Cardiac atrium fibroblast (primary cell): ENCODE measurements around the gene SPINK13. TPM values are rescaled to one million over a fixed set of nuclear protein-coding genes. Genes with fewer than 3 reads are reported as not detected.

ENCODE experiments used
- total RNA-seq: library from RNA; depleted of rRNA; stranded (reverse); fragments of >200 nt; gene quantifications from 2 replicates; pipeline ENCODE4 v1.2.3, GENCODE V29; 2015

The SPINK13 gene
- not detected in 2 replicates for total RNA-seq

GRCh38 chr5:148268566-148268965 is at the start of gene SPINK13:
Gene SPINK13 (plus strand): TSS chr5:148268794. CDS start chr5:148270073, 1,279 bp downstream.

GRCh38 chr5:148238418-148238794 is 30.2 kb upstream of the SPINK13 start, which contains the start of gene MARCOL:
Gene MARCOL (plus strand): TSS chr5:148238525. CDS start chr5:148238598, 73 bp downstream.

GRCh38 chr5:148312153-148312552 is 43.6 kb downstream of the SPINK13 start, which contains the start of gene SPINK7:
Gene SPINK7 (plus strand): TSS chr5:148312423. CDS start chr5:148312484, 61 bp downstream.

GRCh38 chr5:148335259-148335658 is 66.7 kb downstream of the SPINK13 start, which contains the start of gene SPINK9:
Gene SPINK9 (plus strand): TSS chr5:148335559. CDS start chr5:148335614, 55 bp downstream.

Other genes with a start within 250 kb of the SPINK13 start
- not detected in 2 replicates for gene SPINK5, start 204.8 kb upstream of the SPINK13 start, total RNA-seq
- not detected in 2 replicates for gene SPINK14, start 100.2 kb upstream of the SPINK13 start, total RNA-seq
- not detected in 2 replicates for gene SPINK6, start 65.8 kb upstream of the SPINK13 start, total RNA-seq
- not detected in 2 replicates for gene MARCOL, start 30.3 kb upstream of the SPINK13 start, total RNA-seq
- not detected in 2 replicates for gene SPINK7, start 43.6 kb downstream of the SPINK13 start, total RNA-seq
- not detected in 2 replicates for gene SPINK9, start 66.8 kb downstream of the SPINK13 start, total RNA-seq
- gene FBXO38, start 115.2 kb downstream of the SPINK13 start, total RNA-seq, result 23.8 and 42.4 TPM in 2 replicates